Mammary epithelial cell (primary cell): ENCODE data around the gene NCKAP5.

Experiments
- CTCF ChIP-seq, 2 donors: IDR thresholded peaks in 1 of 2; conservative IDR thresholded peaks in 1 of 2; 2 replicates each; pipeline ENCODE4 v1.5.1; 2011 to 2012; ENCODE audit warnings: inconsistent platforms in 2 of 2, low read length in 2 of 2, mild to moderate bottlenecking in 2 of 2, control low read depth in 1 of 2, low read depth in 1 of 2; ENCODE audit not compliant: insufficient read depth in 1 of 2; ENCODE audit errors: extremely low read depth in 1 of 2
- EZH2 ChIP-seq: IDR thresholded peaks from 2 replicates; pipeline ENCODE4 v1.6.1; 2012; ENCODE audit warnings: low read length, inconsistent platforms, borderline replicate concordance

GRCh38 chr2:133146893-133147292 lies 421.4 kb downstream of the NCKAP5 start:
- TF ChIP-seq CTCF (conservative IDR thresholded peaks at IDR 0.05 in 1 of 2, IDR thresholded peaks at IDR 0.05 in 1 of 2; ENCODE audit: extremely low read depth in 1 of 2, insufficient read depth in 1 of 2, low read depth in 1 of 2, low read length in 2 of 2) (peak in 1 of 2 donors; percentile 19), EZH2 (no peak)
